ENCODE data around the gene AAMP. TPM values are rescaled to one million over a fixed set of nuclear protein-coding genes. Genes with fewer than 3 reads are reported as not detected.
"Not testable (repeated sequence)": the region's sequence is repeated elsewhere in the genome, so short reads cannot be mapped to it uniquely, and the experiment has no call there.

AAMP gene
- total and polyA plus RNA-seq, 3 experiments from 2014 or later = 86.1 to 95.2 (median 94.8) TPM

DNA sequence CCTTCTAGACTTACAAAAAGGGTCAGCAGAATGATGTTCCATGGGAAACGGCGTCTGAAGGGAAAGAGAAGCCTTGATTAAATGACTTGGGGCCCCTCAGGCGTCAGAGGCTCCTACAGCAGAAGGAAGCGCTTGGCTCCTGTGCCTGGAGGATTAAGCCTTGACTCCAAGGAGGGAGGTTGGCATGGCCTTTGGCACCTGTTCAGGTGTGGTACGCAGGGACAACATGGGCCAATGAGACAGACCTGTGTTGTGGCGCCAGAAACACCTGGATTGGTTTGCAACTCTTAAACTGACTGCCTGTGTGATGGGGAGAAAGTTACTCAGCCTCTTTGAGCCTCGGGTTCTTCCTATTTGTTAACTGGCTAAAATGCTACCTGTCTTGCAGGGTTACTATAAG lies 8.0 kb upstream of the AAMP start:
- ChIA-PET CTCF (interaction anchor here (2.2 kb wide), 1 partner anchor 13 kb away, joined by 8 read pairs; no protein-coding TSS in a partner anchor), POLR2A (no interaction called here)
- H3K4me3 Mint-ChIP-seq = no peak overlapping the region
- peaks cover 3 to 83% (median 22%) of the 10 kb centered on the region in 3 donors for H3K36me3 Mint-ChIP-seq
- H3K27ac ChIP-seq (ENCODE audit: low read depth, low read length) = no peak overlapping the region
- H3K27me3 Mint-ChIP-seq = no peaks in the 10 kb centered on the region
- peaks cover 11 to 41% (median 17%) of the 10 kb centered on the region in 3 donors for H3K4me1 Mint-ChIP-seq
- no peak for DNase-seq
- H3K4me3 ChIP-seq (ENCODE audit: low read length) = no peak overlapping the region
- peak overlapping the region in 5 of 8 donors; percentile 12 to 90 (median 75) for H3K27ac Mint-ChIP-seq
- H3K36me3 ChIP-seq (ENCODE audit: insufficient read depth, low read length) = peaks cover 84% of the 10 kb centered on the region
- H3K9me3 Mint-ChIP-seq = no peaks in the 10 kb centered on the region
- H3K4me1 ChIP-seq (ENCODE audit: insufficient read depth, low read length) = peaks cover 3% of the 10 kb centered on the region
- no peaks in the 10 kb centered on the region for H3K27me3 ChIP-seq (ENCODE audit: insufficient read depth, low read length, poor library complexity, severe bottlenecking)
- no peaks in the 10 kb centered on the region for H3K9me3 ChIP-seq (ENCODE audit: low read length)

DNA sequence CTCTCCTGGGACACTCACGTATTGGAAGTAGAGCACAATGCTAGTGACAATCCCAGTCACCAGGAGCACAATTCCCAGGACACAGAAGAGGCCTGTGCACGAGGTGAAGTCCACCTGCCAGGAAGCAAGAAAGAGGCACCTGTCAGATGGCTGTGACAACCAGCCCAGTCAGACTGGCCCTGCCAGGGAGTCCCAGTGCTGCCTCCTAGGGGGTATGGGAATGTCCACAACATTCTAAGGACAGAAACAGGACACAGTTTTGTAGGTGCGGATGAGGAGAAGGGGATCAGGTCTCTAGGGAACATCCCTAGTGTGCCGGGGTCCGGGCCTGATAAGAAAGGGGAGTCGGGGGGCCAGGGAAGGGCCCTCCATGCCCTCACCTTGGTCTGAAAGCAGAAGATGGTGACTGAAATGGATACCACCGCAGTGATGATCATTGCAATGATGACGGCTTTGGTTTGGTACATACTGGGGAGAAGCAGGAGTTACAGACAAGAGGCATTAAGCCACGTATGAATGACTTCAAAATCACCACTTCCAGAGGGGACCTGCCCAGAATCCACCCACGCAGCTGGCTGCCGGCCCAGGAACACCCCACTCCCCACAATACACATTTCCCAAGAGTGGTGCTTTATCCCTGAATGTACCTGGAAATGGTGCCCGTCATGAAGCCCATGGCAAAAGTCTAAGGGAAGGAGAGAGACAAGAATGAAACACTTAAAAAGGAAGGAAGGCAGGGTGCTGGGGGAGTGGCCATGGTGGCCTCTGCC lies 7.2 kb upstream of the AAMP start:
- POLR2A ChIA-PET = no interaction called here
- H3K27ac Mint-ChIP-seq = peak overlapping the region in 6 of 8 donors; percentile 60 to 85 (median 78)
- no peak overlapping the region for H3K4me3 ChIP-seq (ENCODE audit: low read length)
- peaks cover 3 to 83% (median 22%) of the 10 kb centered on the region in 3 donors for H3K36me3 Mint-ChIP-seq
- no peaks in the 10 kb centered on the region for H3K27me3 Mint-ChIP-seq
- H3K4me3 Mint-ChIP-seq = no peak overlapping the region
- peaks cover 82% of the 10 kb centered on the region for H3K36me3 ChIP-seq (ENCODE audit: insufficient read depth, low read length)
- H3K9me3 ChIP-seq (ENCODE audit: low read length) = no peaks in the 10 kb centered on the region
- no peak for DNase-seq
- no peaks in the 10 kb centered on the region for H3K9me3 Mint-ChIP-seq
- CTCF ChIA-PET = interaction anchor here (1.3 to 8.4 kb wide), 6 partner anchors 7 to 118 kb away, joined by 3 to 144 read pairs (median 72); partner anchors contain the start of genes CATIP and TMBIM1
- H3K4me1 Mint-ChIP-seq = peaks cover 11 to 42% (median 19%) of the 10 kb centered on the region in 3 donors
- peaks cover 9% of the 10 kb centered on the region for H3K4me1 ChIP-seq (ENCODE audit: insufficient read depth, low read length)
- H3K27ac ChIP-seq (ENCODE audit: low read depth, low read length) = no peak overlapping the region
- no peaks in the 10 kb centered on the region for H3K27me3 ChIP-seq (ENCODE audit: insufficient read depth, low read length, poor library complexity, severe bottlenecking)

DNA sequence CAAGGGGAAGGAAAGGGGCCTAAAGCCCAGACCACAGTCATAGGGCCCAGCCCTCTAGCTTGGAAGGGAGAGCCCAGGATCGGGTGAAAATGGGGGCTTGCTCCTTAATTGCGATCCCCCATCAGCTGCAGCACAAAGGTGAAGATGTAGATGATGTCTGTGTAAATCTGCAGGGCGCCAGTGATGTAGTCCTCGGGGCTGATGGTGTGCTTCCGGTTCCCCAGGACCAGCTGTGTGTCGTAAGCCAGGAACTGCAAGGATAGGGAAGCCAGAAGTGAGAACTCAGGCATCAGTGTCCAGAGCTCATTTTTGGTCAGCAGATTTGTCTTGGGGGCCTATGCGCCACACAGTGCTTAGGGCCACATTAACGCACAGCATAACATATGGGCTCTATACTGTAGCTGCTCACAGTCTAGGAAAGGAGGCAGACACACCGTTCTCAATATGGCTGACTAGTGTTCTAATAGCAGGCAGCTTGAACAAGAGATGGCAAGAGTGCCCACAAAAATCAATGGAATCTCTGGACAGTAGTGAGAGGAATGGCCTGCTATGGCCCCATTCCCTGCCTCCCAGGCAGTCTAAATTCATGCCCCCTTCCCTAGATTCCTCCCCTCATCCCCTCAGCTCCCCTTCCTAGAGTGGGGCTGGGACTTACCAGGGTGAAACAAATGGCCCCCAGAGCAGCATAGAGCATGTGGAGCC lies 5.6 kb upstream of the AAMP start:
- peak overlapping the region in 1 of 7 donors; percentile 27 for H3K4me3 Mint-ChIP-seq
- peaks cover 22 to 52% (median 30%) of the 10 kb centered on the region in 3 donors for H3K4me1 Mint-ChIP-seq
- peaks cover 3 to 79% (median 20%) of the 10 kb centered on the region in 3 donors for H3K36me3 Mint-ChIP-seq
- CTCF ChIA-PET = interaction anchor here (1.0 to 8.4 kb wide), 9 partner anchors 9 to 572 kb away, joined by 3 to 144 read pairs (median 34); partner anchors contain the start of genes CATIP and TMBIM1
- DNase-seq = no peak
- peaks cover 26% of the 10 kb centered on the region for H3K4me1 ChIP-seq (ENCODE audit: insufficient read depth, low read length)
- no peaks in the 10 kb centered on the region for H3K9me3 ChIP-seq (ENCODE audit: low read length)
- no peaks in the 10 kb centered on the region for H3K27me3 ChIP-seq (ENCODE audit: insufficient read depth, low read length, poor library complexity, severe bottlenecking)
- peak overlapping the region in 6 of 8 donors; percentile 4 to 75 (median 31) for H3K27ac Mint-ChIP-seq
- no peak overlapping the region for H3K27ac ChIP-seq (ENCODE audit: low read depth, low read length)
- no peaks in the 10 kb centered on the region for H3K9me3 Mint-ChIP-seq
- H3K27me3 Mint-ChIP-seq = no peaks in the 10 kb centered on the region
- H3K36me3 ChIP-seq (ENCODE audit: insufficient read depth, low read length) = peaks cover 68% of the 10 kb centered on the region
- H3K4me3 ChIP-seq (ENCODE audit: low read length) = no peak overlapping the region
- POLR2A ChIA-PET = interaction anchor here (0.7 to 1.2 kb wide), 6 partner anchors 9 to 247 kb away, joined by 3 to 5 read pairs (median 3); no protein-coding TSS in a partner anchor

DNA sequence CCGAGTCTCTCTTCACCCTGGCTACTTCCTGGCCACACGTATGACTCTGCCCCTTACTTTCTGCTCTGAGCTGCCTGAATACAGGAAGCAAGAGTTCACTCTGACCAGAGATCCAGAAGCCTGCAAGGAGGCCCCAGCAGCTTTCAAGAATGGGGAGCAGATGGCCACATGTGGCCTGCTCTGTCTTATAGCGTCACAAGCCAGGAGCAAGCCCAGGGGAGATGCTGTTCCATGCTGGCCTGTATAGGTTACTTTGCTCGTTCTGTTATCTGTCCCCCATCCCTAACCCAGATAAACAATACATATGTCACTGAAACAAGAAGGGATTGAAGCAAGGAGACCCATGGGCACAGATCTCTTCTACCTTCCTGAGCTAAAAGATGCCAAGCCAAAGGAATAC lies 4.6 kb upstream of the AAMP start:
- peaks cover 27 to 53% (median 30%) of the 10 kb centered on the region in 3 donors for H3K4me1 Mint-ChIP-seq
- CTCF ChIA-PET = interaction anchor here (1.0 to 8.4 kb wide), 10 partner anchors 10 to 573 kb away, joined by 3 to 144 read pairs (median 20); partner anchors contain the start of genes CATIP and TMBIM1
- Histone ChIP-seq H3K4me1 (ENCODE audit: insufficient read depth, low read length) (peaks cover 26% of the 10 kb centered on the region), H3K27me3 (ENCODE audit: insufficient read depth, low read length, poor library complexity, severe bottlenecking) (no peaks in the 10 kb centered on the region), H3K36me3 (ENCODE audit: insufficient read depth, low read length) (peaks cover 58% of the 10 kb centered on the region), H3K9me3 (ENCODE audit: low read length) (no peaks in the 10 kb centered on the region), H3K4me3 (ENCODE audit: low read length) (no peak overlapping the region), H3K27ac (ENCODE audit: low read depth, low read length) (no peak overlapping the region)
- H3K9me3 Mint-ChIP-seq = no peaks in the 10 kb centered on the region
- peaks cover 3 to 79% (median 19%) of the 10 kb centered on the region in 3 donors for H3K36me3 Mint-ChIP-seq
- POLR2A ChIA-PET = interaction anchor here (0.8 to 1.2 kb wide), 4 partner anchors 12 to 119 kb away, joined by 3 to 4 read pairs (median 3); no protein-coding TSS in a partner anchor
- peak overlapping the region in 6 of 8 donors; percentile 17 to 71 (median 55) for H3K27ac Mint-ChIP-seq
- no peak overlapping the region for H3K4me3 Mint-ChIP-seq
- DNase-seq = no peak
- H3K27me3 Mint-ChIP-seq = no peaks in the 10 kb centered on the region

DNA sequence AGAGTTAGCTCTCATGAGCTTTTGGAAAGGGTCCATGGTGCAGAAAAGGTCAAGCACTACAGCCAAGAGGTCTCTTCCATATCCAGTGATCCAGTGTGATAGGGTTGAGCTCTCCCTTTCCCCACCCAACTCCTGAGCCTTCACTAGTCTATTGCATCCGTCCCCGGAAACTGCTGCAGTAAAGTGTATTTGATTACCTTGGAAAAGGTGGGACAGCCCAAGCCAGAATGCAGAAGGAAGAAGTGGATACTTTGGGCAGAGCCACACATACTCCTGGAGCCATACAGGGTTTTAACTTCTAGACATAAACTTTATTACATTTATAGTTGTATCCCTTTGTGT lies 3.9 kb upstream of the AAMP start:
- CTCF ChIA-PET = interaction anchor here (0.8 to 8.4 kb wide), 12 partner anchors 10 to 132 kb away, joined by 3 to 144 read pairs (median 6); partner anchors contain the start of genes CATIP and TMBIM1

DNA sequence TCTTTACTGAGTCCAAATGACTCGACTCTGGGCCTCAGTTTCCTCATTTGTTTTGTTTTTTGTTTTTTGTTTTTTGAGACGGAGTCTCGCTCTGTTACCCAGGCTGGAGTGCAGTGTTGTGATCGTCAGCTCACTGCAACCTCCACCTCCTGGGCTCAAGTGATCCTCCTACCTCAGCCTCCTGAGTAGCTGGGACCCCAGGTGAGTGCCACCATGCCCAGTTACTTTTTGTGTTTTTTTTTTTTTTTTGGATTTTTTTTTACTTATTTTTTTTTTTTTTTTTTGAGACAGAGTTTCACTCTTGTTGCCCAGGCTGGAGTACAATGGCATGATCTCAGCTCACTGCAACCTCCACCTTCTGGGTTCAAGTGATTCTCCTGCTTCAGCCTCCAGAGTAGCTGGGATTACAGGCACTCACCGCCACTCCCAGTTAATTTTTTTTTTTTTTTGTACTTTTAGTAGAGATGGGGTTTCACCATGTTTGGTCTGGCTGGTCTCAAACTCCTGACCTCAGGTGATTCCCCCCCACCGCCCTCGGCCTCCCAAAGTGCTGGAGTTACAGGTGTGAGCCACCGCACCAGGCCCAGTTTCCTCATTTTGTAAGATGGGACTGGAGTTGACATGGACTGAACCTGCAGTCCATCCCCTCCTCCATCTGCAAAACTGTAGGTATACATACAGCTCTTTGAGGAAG lies 3.4 kb upstream of the AAMP start:
- not testable (repeated sequence) for H3K9me3 ChIP-seq (ENCODE audit: low read length); DNase-seq; H3K27ac ChIP-seq (ENCODE audit: low read depth, low read length); H3K27me3 ChIP-seq (ENCODE audit: insufficient read depth, low read length, poor library complexity, severe bottlenecking); H3K9me3 Mint-ChIP-seq; H3K27me3 Mint-ChIP-seq; H3K4me3 ChIP-seq (ENCODE audit: low read length)
- Mint-ChIP-seq H3K4me1 (peaks cover 33 to 57% (median 35%) of the 10 kb centered on the region in 3 donors), H3K27ac (peak overlapping the region in 6 of 8 donors; percentile 32 to 88 (median 72)), H3K4me3 (peak overlapping the region in 2 of 7 donors; percentile 53 to 63), H3K36me3 (peaks cover 3 to 73% (median 17%) of the 10 kb centered on the region in 3 donors)
- ChIA-PET CTCF (interaction anchor here (0.7 to 8.4 kb wide), 17 partner anchors 11 to 132 kb away, joined by 3 to 144 read pairs (median 4); partner anchors contain the start of genes ARPC2, CATIP and TMBIM1), POLR2A (interaction anchor here (0.5 to 4.8 kb wide), 6 partner anchors 11 to 83 kb away, joined by 3 to 41 read pairs (median 5); partner anchors contain the start of gene TMBIM1)
- peaks cover 49% of the 10 kb centered on the region for H3K36me3 ChIP-seq (ENCODE audit: insufficient read depth, low read length)
- H3K4me1 ChIP-seq (ENCODE audit: insufficient read depth, low read length) = peaks cover 31% of the 10 kb centered on the region

More for the DNA sequence above, 3.9 kb upstream of the AAMP start:
- Mint-ChIP-seq H3K4me3 (peak overlapping the region in 1 of 7 donors; percentile 53), H3K27ac (peak overlapping the region in 6 of 8 donors; percentile 32 to 88 (median 66)), H3K36me3 (peaks cover 3 to 78% (median 18%) of the 10 kb centered on the region in 3 donors), H3K9me3 (no peaks in the 10 kb centered on the region), H3K4me1 (peaks cover 33 to 57% (median 34%) of the 10 kb centered on the region in 3 donors), H3K27me3 (no peaks in the 10 kb centered on the region)
- Histone ChIP-seq H3K27ac (ENCODE audit: low read depth, low read length) (no peak overlapping the region), H3K27me3 (ENCODE audit: insufficient read depth, low read length, poor library complexity, severe bottlenecking) (no peaks in the 10 kb centered on the region), H3K4me3 (ENCODE audit: low read length) (no peak overlapping the region), H3K36me3 (ENCODE audit: insufficient read depth, low read length) (peaks cover 53% of the 10 kb centered on the region), H3K4me1 (ENCODE audit: insufficient read depth, low read length) (peaks cover 31% of the 10 kb centered on the region), H3K9me3 (ENCODE audit: low read length) (no peaks in the 10 kb centered on the region)
- POLR2A ChIA-PET = interaction anchor here (0.7 to 4.8 kb wide), 4 partner anchors 10 to 82 kb away, joined by 3 to 41 read pairs (median 4); partner anchors contain the start of gene TMBIM1
- DNase-seq = no peak
